GM19455 (cell line): ENCODE data around the gene COL15A1.

Experiments
- ATAC-seq: cut with Tn5 transposase; IDR thresholded peaks from one replicate; pipeline ENCODE4 v1.9.1; 2021; ENCODE audit not compliant: unreplicated experiment

The COL15A1 gene

DNA sequence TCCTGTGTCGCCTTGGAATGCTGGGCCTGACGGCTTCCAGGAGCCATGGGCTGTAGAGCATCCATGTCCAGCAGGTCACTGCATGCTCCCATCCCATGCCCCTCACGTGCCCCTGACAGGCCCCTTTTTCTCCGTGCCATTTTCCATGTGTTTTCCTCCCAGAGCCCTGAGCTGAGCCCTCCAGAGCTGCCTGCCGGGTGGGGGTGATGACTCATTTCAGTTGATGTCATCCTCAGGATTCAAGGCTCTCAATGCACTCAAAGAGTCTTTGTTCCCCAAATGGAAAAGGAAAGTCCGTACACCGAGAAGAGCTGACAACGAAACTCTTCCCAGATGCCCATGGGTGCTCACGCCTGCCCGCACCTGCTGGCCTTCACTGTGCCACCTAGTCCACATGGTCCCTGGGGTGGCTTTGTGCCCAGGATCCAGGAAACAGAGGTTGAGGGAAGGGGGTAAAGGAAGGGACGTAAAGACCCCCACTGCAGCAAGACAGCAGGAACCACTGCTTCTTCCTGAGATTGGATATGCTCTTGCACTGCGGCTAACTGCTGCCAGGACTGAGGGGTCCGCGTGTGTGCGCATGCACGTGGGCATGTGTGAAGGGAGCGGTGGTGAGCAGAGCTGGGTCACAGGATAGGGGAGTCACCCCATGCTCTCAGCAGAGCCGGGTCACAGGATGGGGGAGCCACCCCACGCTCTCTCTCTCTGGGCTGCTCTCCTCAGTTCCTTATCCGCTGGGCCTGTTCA is 27.6 kb downstream of the COL15A1 start:
- no peak for ATAC-seq

DNA sequence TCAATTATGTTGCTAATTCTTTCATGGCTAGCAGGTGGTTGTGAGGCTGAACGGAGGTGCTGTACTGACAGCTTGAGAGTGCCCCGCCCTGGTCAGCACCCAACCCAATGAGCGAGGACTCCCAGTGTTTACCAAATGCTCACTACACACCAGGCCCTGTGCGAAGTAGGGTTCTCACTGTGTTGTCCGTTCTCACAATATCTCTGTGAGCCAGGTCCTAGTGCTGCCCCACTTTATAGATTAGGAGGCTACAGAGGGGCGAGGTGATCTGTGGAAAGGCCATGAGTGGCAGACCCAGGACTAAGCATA is 28.2 kb downstream of the COL15A1 start:
- no peak for ATAC-seq

DNA sequence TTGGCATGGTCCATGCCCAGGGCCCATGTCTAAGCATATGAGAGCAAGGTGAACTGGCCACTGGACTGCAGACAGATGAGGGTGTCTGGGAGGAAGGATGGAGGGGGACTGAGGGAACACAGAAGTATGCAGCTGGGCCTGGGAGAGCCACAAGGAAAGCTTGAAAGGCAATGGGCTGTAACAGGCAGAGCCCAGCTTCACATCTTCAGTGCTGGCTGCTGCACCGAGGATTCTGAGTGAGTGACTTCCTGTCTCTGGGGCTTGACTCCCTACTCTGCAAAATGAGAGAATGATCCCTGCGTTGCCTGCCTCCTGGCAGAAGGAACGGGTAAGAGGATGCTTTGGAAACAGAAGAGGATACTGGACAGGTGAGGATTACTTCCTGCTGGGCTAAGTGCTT is 29.0 kb downstream of the COL15A1 start:
- no peak for ATAC-seq

DNA sequence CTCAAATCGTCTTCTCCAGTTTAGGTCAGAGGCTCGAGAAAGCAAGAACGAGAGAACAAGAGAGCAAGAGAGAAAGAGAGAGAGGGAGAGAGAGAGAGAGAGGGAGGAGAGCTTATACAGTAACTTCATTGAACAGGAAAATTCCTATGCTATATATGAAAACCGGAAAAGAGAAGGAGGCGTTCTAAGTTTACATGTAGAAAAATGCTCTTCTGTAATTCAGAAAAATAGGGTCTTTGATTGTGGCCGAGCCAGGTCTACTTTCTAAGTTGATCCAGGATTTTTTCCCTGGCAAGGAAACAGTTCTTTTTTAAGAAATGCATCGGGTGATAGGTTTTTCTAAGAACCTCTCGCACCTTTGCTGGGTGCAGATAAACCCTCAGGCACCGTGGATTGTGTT is 29.5 kb downstream of the COL15A1 start:
- no peak for ATAC-seq

DNA sequence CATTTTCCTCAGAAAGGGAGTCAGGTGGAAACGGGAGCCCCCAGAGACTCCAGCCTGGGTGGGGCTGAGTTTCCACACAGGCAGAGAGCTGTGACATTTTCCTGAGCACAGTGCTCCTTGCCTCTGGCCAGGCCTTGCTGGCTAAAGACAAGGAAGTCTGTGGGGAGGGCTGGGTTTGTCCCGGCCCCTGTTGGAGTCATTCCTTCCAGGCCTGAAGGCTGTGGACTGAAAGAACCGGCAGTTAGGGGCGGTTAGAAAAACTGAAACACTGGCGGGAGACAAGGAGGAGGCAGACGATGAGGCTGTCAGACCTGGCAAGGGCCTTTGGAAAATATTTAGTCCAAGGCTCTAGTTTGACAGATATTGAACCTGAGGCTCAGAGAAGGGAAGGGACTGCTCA is 29.9 kb downstream of the COL15A1 start:
- ATAC-seq, result no peak

DNA sequence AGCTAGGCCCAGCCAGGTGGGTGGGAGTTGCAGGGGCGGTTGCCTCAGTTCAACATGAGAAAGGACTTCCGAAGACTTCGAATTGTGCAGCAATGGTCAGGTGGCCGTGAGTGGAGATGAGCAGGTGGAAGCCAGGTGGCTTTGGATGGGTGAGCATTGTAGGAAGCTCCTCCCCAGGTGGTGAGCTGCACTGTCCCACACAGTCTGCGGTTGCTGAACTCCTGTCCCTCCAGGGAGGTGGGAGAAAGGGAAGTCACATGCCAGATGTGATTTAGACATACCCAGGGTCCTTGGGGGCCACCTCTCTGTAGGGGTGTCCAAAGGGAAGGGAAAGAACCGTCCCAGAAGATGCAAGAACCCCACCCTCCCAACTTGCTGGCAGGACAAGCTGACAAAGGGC is 30.4 kb downstream of the COL15A1 start:
- ATAC-seq, result no peak

DNA sequence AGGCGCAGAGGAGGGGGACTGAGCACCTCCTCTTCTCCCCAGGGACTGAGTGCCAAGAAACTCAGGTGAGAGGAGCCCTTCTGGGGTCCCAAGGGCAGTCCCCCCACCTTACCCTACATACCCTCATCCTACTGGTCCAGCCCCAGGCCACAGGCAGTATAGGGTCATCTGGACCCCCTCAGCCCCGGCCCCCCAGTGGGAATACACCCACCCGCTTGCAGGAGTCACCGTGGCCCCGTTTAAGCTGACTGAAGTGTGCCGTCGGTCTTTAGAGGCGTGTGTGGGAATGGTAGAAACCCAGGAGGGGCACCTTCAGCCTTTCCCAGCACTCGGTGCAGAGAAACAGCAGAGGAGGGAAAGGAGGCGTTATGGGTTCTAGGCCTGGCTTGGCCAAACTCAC is 30.8 kb downstream of the COL15A1 start:
- no peak for ATAC-seq

DNA sequence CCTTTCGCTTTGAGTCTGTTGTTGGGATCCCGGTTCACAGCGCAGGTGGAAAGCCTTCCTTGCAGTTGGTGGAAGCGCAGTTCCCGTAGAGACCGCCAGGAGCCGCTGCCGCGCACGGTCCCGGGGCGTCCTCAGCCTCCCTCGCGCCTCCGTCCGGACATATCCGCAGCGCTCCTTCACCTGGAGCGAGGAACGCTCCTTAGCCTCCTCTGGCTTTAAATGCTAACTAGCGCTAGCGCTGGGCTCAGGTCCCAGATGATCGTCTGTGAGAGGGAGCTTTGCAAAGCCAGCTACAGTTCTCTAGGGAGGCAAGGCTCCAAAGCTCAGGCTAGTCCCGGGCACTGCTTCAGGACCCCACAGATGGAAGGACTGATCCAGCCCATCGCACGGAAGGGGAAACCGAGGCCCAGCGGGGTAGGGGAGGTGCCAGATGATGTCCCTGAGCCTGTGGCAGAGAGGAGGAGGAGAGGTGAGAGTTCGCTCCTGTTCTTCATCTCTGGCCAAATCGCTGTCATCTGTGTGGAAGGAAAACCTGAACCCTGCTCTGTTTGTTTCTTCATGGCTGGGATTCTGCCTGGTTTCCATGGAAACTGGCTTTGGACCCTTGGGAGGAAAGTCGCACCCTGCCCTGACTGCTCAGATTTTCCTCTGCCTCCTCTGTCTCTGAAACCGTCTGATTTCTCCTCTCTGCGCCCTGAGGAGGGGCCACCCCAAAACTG is 31.4 kb downstream of the COL15A1 start:
- peak; percentile 94 for ATAC-seq

DNA sequence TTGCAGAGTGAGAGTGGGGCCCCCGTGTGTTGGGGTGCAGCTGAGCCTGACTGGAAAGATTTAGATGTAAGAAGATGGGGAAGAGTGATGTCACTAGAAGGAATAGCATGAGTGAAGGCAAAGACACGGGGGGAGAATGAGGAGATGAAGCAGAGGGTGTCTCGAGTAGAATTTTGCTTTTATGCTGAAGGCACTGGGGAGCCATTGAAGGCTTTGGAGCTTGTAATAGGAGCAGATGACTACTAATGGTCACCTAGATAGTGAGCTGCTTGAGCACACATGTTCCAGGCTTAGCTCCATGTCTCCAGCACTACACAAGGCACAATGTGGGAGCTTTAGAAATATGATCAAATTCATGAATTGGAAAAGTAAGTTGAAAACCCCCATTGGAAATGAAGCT is 32.1 kb downstream of the COL15A1 start:
- no peak for ATAC-seq

DNA sequence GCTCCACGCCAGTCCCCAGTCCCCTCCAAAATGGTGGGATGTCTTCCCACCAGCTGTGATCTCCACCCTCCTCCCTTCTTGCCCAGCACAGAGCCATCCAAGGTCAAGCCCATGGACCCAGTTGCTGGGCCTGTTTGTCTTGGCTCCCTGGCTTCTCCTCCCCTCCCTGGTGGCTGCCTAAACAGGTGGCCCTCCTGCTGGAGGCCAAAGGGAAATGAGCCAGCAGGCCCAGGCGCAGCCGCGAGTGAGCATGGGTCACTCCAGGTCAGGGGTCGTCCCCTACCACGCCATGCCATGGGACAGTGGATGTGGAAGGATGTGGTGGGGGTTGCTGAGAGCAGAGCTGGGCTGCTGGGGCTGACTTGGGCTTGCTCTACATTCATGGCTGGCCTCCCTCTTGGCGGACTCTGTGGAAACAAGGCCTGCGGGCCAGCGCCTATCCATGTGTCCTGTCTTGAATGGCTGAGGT is 33.6 kb downstream of the COL15A1 start:
- no peak for ATAC-seq

DNA sequence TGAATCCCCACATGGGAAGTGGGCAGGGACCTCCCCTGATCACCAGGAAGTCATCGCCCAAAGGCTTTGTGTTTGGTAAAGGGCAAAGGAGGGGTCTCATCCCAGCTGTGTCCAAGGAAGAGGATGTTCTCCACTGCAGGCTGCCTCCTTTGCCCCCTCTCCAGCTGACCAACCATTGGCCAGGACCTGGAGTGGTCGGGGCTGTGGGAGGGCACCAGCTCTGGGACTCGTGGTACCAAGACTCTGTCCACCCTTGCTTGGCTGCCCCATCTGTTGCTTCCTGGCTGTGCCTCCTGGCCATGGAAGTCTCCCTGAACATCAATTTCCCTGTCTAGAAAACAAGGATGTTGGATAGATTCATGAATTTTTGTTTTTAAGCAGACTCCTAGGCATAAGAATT is 34.1 kb downstream of the COL15A1 start:
- ATAC-seq, result no peak

DNA sequence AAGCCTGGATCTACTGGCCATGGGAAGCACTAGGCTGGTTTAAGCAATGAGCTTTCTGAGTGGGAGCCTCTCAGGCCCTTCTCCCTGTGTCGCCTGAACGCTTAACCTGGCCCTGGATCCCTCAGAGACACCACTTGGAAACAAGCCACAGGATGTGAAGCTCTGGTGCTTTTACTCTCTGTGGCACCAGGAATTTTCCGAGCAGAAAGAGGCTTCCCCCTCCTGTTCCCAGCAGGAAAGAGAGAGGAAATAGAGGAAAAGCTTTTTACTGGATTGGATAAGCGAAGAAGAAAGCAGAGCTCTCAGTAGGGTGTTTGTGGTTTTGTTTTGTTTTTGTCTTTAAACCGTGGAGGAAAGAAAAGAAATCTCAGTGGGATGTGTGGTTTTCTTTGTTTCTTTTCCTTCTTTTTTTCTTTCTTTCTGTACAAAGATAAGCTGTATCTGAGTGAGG is 34.5 kb downstream of the COL15A1 start:
- ATAC-seq, result no peak

DNA sequence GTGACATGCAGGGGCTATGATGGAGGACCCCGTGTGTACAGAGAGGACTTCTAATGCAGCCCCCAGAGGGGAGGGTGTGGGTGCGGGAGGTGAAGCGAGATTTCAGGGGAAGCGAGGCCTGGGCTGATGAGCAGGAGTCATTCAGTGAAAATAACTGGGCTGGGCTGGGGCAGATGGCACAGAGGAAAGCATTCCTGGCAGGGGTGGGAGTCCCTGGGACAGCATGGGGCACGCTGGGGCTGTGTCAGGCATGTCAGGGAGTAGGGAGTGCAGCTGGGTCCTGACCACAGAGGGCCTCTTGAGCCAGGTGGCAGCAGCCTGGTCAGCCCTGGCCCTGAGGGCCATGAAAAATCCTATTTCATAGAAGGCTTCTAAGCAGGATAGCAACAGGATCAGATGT is 36.6 kb downstream of the COL15A1 start:
- no peak for ATAC-seq

DNA sequence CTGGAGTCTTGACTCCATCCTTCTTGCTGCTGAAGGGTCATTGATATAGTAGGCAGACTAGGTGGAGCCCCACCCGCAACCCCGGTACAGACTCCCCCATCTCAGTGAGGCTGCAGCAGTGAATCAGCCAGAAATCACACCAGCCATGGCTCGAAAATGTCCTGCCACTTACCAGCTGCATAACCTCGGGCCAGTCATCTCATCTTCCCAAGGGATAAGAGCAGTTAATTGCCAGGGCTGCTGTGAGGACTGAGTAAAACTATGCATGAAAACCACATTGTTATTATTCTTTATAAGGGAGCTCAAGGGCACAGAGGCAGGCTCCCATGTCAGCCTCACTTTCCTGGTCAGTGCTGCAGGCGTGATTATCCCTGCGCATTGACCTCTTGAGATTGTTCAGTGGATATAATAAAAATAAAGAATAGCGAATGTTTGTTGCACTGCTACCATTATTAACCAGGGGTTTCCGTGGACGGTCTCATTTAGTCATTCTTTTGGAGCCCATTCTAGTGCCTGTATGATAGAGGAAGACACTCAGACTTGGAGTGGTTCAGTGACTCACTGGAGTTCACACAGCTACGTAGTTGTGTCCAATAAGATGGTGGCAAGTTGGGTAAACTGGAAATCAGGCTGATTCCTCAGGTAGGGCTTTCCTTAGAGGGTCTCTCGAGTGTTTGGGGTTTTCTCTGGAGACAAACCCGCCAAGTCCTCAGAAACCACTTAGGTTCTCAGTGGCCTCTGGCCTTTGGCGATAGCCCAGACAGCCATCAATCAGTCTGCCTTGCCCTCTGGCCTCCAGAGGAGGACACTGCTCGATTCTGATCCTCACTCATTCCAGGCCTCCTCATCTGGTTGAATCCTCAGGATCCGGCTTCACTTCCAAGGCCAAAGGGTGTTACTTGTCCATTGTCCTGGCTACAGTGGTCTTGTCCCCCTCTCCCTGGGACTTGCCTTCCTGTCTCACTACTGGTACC is 39.9 kb downstream of the COL15A1 start:
- no peak for ATAC-seq

DNA sequence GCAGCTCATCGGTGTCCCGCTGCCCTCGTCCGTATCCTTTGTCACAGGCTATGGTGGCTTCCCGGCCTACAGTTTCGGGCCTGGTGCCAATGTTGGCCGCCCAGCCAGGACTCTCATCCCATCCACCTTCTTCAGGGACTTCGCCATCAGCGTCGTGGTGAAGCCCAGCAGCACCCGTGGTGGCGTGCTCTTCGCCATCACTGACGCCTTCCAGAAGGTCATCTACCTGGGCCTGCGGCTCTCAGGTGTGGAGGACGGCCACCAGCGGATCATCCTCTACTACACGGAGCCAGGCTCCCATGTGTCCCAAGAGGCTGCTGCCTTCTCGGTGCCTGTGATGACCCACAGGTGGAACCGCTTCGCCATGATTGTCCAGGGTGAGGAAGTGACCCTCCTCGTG is 41.9 kb downstream of the COL15A1 start:
- no peak for ATAC-seq

DNA sequence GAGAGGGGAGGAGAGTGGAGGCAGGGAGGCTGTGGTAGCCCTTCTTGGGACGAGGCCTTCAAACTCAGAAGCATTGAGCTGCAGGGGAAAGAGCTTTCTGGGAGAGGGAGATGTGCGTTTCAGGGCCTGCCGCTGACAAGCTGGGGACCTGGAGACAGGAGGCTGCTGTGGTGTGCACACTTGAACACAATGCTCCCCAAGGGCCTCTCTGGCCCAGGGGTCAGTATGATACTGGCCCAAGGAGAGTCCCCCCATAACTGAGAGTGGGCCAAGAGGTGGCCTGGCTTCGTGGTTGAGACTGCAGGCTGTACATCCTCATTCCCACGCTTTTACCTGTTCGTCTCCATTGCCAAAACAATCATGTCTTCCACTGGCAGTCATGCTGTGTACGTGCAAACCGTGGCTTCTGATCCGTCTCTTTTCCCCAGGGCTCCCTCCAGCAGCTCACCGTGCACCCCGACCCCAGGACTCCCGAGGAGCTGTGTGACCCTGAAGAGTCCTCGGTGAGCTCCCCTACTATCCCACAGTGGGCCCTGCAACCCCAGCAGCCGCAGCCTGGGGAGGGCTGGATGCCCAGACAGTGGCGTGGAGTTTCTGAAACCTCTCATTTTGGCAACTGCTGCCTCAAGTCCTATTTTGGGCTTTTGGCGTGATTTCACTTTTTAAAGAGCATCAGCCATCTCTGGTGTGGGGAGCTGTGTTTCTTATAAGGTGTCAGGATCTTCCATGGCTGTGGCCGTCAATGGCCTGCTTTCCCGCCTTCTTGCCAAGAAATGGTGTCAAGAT is 43.4 kb downstream of the COL15A1 start:
- no peak for ATAC-seq

DNA sequence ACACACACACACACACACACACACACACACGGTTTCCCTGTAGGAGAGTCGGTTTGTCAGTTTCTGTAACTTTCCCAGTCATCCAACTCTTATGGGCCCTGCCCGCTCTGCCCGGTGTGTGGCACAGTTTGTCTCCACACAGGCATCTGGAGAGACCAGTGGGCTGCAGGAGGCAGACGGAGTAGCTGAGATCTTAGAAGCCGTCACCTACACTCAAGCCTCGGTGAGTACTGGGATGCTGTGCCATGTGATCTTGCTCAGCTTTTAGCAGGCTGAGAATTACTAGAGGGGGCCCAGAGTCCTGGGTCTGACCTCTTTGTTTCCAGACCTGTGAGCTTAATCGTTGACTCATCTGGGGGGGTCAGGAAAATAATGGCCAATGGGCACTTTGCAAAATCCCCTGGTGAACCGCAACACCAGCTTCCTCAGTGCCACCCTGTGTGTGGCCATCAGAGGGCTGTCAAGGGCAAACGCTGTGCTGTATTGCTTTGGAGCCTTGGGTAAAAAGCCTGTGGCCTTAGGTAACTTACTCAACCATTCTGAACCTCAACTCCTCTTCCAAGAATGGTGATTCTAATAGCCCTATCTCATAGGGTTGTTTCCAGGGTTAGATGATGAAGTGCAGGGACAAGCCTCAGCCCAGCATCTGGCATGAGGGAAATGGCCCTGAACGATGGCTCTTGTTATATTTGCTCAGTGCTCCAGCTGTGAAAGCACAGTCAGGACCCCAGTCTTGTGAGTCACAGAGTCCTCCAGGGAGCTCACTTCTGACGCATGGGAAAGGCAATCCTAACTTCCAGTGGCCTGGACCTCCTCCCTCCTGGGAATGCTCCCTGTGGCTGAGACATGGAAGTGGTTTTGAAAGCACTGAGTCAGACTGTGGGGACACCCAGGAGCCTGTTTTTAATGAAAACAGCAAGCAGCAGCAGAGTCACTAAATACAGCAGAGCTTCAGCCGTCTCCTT is 45.6 kb downstream of the COL15A1 start:
- ATAC-seq, result no peak

DNA sequence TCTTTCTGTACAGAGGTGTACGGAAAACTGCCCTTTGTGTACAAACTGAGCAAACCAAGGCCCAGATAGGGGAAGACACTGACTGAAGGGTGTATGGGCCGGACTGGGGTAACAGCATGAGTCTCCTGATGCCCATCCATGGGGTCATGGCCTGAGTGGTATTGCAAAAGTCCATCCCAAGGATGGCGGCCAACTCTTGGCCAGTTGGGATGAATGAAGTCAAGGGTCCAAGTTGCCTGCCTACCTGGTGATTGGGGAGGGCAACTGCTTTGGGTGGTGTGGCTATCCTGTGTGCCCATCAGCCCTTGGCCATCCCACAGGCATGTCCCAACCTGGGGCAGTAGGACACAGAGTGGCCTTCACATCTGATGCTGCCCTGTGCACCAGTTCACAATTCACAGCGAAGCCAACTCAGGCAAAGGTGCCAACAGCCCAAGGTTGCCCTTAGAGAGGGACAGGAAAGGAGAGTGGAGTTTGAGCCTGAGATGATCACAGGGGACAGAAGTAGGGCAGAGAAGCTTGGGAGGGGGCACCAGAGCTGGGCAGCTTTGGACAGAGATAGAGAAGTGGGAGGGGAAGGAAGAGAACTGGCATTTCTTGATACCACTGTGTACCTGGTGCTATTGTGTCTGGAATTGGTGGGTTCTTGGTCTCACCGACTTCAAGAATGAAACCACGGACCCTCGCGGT is 46.6 kb downstream of the COL15A1 start:
- ATAC-seq, result no peak
